H9 (cell line): ENCODE measurements around the gene MT1F. TPM values are rescaled to one million over a fixed set of nuclear protein-coding genes. Genes with fewer than 3 reads are reported as not detected.

Experiments
- DNase-seq: peaks from one replicate; pipeline ENCODE4 v3.0.0-alpha.2; 2017
- H2AFZ ChIP-seq: one replicate; pipeline ENCODE4 v1.6.1; 2013; ENCODE audit warnings: mild to moderate bottlenecking, low read length, control low read depth, moderate library complexity
- H2AK5ac ChIP-seq: 2 replicates; pipeline ENCODE4 v1.6.1; 2013; ENCODE audit warnings: low read length, control low read depth, mixed read lengths; ENCODE audit not compliant: insufficient read length
- H2BK120ac ChIP-seq: one replicate; pipeline ENCODE4 v1.6.1; 2013; ENCODE audit warnings: low read depth, mild to moderate bottlenecking, low read length, control low read depth, inconsistent platforms; ENCODE audit not compliant: poor library complexity, severe bottlenecking
- H2BK12ac ChIP-seq: 2 replicates; pipeline ENCODE4 v1.6.1; 2013; ENCODE audit warnings: low read length, control low read depth, mixed read lengths, low read depth; ENCODE audit not compliant: insufficient read length
- H2BK15ac ChIP-seq: 2 replicates; pipeline ENCODE4 v1.6.1; 2013; ENCODE audit warnings: low read depth, low read length, control low read depth
- H2BK20ac ChIP-seq: one replicate; pipeline ENCODE4 v1.6.1; 2013; ENCODE audit warnings: low read depth, mild to moderate bottlenecking, low read length, control low read depth, inconsistent platforms; ENCODE audit not compliant: poor library complexity, severe bottlenecking
- H2BK5ac ChIP-seq: 2 replicates; pipeline ENCODE4 v1.6.1; 2013; ENCODE audit warnings: low read length, control low read depth, mixed read lengths; ENCODE audit not compliant: insufficient read length
- H3K14ac ChIP-seq: 2 replicates; pipeline ENCODE4 v1.6.1; 2013; ENCODE audit warnings: low read length, control low read depth; ENCODE audit not compliant: insufficient read depth
- H3K18ac ChIP-seq: 2 replicates; pipeline ENCODE4 v1.6.1; 2013; ENCODE audit warnings: low read depth, mild to moderate bottlenecking, mixed read lengths, low read length, control low read depth; ENCODE audit not compliant: insufficient read length
- H3K23ac ChIP-seq: 2 replicates; pipeline ENCODE4 v1.6.1; 2013; ENCODE audit warnings: low read length, control low read depth, mixed read lengths, low read depth; ENCODE audit not compliant: insufficient read length
- H3K23me2 ChIP-seq: 2 replicates; pipeline ENCODE4 v1.6.1; 2013; ENCODE audit warnings: low read depth, mild to moderate bottlenecking, mixed read lengths, low read length, control low read depth; ENCODE audit not compliant: insufficient read length, poor library complexity, severe bottlenecking
- H3K27ac ChIP-seq: 2 replicates; pipeline ENCODE4 v1.5.1; 2013; ENCODE audit warnings: low read length, control low read depth, mixed read lengths, low read depth; ENCODE audit not compliant: insufficient read length
- H3K27me3 ChIP-seq: 2 replicates; pipeline ENCODE4 v1.6.1; 2013; ENCODE audit warnings: low read length, control low read depth, inconsistent platforms; ENCODE audit not compliant: insufficient read depth
- H3K4ac ChIP-seq: 2 replicates; pipeline ENCODE4 v1.6.1; 2013; ENCODE audit warnings: low read depth, mild to moderate bottlenecking, control low read depth, inconsistent platforms, low read length, moderate library complexity
- H3K4me1 ChIP-seq: 2 replicates; pipeline ENCODE4 v1.6.1; 2013; ENCODE audit warnings: low read length, control low read depth, inconsistent platforms; ENCODE audit not compliant: insufficient read depth
- H3K4me2 ChIP-seq: 2 replicates; pipeline ENCODE4 v1.6.1; 2013; ENCODE audit warnings: low read length, control low read depth, mixed read lengths; ENCODE audit not compliant: insufficient read length, insufficient read depth
- H3K56ac ChIP-seq: 2 replicates; pipeline ENCODE4 v1.6.1; 2013; ENCODE audit warnings: low read depth, mild to moderate bottlenecking, mixed read lengths, low read length, control low read depth; ENCODE audit not compliant: insufficient read length
- H3K79me1 ChIP-seq: 2 replicates; pipeline ENCODE4 v1.6.1; 2013; ENCODE audit warnings: low read depth, mild to moderate bottlenecking, moderate library complexity, low read length, control low read depth, inconsistent platforms; ENCODE audit not compliant: insufficient read depth, poor library complexity, severe bottlenecking
- H3K79me2 ChIP-seq: 2 replicates; pipeline ENCODE4 v1.6.1; 2013; ENCODE audit warnings: low read length, control low read depth, inconsistent platforms; ENCODE audit not compliant: insufficient read depth
- H3K9ac ChIP-seq: 2 replicates; pipeline ENCODE4 v1.6.1; 2013; ENCODE audit warnings: low read length, control low read depth, mixed read lengths; ENCODE audit not compliant: insufficient read length; ENCODE audit errors: extremely low read depth
- H3K9me3 ChIP-seq: one replicate; pipeline ENCODE4 v1.6.1; 2013; ENCODE audit warnings: low read depth, low read length, inconsistent platforms; ENCODE audit not compliant: control insufficient read depth
- H3T11ph ChIP-seq: one replicate; pipeline ENCODE4 v1.6.1; 2013; ENCODE audit warnings: mild to moderate bottlenecking, low read length, control low read depth, inconsistent platforms
- H4K20me1 ChIP-seq: one replicate; pipeline ENCODE4 v1.6.1; 2013; ENCODE audit not compliant: control insufficient read depth, insufficient read length, insufficient read depth
- H4K5ac ChIP-seq: 2 replicates; pipeline ENCODE4 v1.6.1; 2013; ENCODE audit warnings: low read depth, mild to moderate bottlenecking, mixed read lengths, low read length, control low read depth; ENCODE audit not compliant: insufficient read length
- H4K8ac ChIP-seq: replicated peaks from 2 replicates; pipeline ENCODE4 v1.6.1; 2013; ENCODE audit warnings: low read length, control low read depth, mixed read lengths, low read depth; ENCODE audit not compliant: insufficient read length
- H4K91ac ChIP-seq: 2 replicates; pipeline ENCODE4 v1.6.1; 2013; ENCODE audit warnings: low read depth, mild to moderate bottlenecking, moderate library complexity, mixed read lengths, low read length, control low read depth; ENCODE audit not compliant: insufficient read length
- H3K27ac Mint-ChIP-seq, 3 experiments: 2 replicates in 2 of 3; 3 replicates in 1 of 3; pipeline ENCODE4 v1.8.0; 2020 to 2021; ENCODE audit warnings: mixed read lengths in 3 of 3, mild to moderate bottlenecking in 1 of 3, moderate library complexity in 1 of 3
- H3K27me3 Mint-ChIP-seq: 2 replicates; pipeline ENCODE4 v1.8.0; 2021; ENCODE audit warnings: low read depth, mild to moderate bottlenecking, moderate library complexity, mixed read lengths
- H3K36me3 Mint-ChIP-seq, 3 experiments: 2 replicates in 2 of 3; 3 replicates in 1 of 3; pipeline ENCODE4 v1.8.0; 2020 to 2021; ENCODE audit warnings: low read depth in 3 of 3, mixed read lengths in 3 of 3; ENCODE audit not compliant: insufficient read depth in 1 of 3
- H3K4me1 Mint-ChIP-seq, 2 experiments: 2 replicates each; pipeline ENCODE4 v1.8.0; 2020; ENCODE audit warnings: mixed read lengths in 2 of 2
- H3K4me3 Mint-ChIP-seq, 2 experiments: 2 replicates in 1 of 2; 3 replicates in 1 of 2; pipeline ENCODE4 v1.8.0; 2020 to 2021; ENCODE audit warnings: mild to moderate bottlenecking in 2 of 2, mixed read lengths in 2 of 2, moderate library complexity in 1 of 2
- H3K9me3 Mint-ChIP-seq, 2 experiments: 2 replicates in 1 of 2; 3 replicates in 1 of 2; pipeline ENCODE4 v1.8.0; 2020; ENCODE audit warnings: mild to moderate bottlenecking in 2 of 2, mixed read lengths in 2 of 2, moderate library complexity in 1 of 2
- WGBS: extraction: QIAGEN DNeasy Blood & Tissue Kit; methylation state at CpG from one replicate; pipeline ENCODE4 v1.1.7; 2013; ENCODE audit warnings: missing lambda C conversion rate, low lambda C conversion rate, mixed read lengths; ENCODE audit not compliant: insufficient read length; ENCODE audit errors: extremely low coverage; 5-methylcytosine and 5-hydroxymethylcytosine counted together
- total RNA-seq: library from RNA; stranded (reverse); gene quantifications from 2 replicates; pipeline ENCODE4 v1.2.1, GENCODE V29; 2021
- TF ChIP-seq, protein P1 (sequence below): fragments of 200-600 bp; sonication (generic); conservative IDR thresholded peaks from 3 replicates; pipeline ENCODE4 v1.8.0; 2021; ENCODE audit warnings: antibody characterized with exemption, mild to moderate bottlenecking

The MT1F gene
- total RNA-seq, 1 experiment from 2014 or later = 26.1 TPM

DNA sequence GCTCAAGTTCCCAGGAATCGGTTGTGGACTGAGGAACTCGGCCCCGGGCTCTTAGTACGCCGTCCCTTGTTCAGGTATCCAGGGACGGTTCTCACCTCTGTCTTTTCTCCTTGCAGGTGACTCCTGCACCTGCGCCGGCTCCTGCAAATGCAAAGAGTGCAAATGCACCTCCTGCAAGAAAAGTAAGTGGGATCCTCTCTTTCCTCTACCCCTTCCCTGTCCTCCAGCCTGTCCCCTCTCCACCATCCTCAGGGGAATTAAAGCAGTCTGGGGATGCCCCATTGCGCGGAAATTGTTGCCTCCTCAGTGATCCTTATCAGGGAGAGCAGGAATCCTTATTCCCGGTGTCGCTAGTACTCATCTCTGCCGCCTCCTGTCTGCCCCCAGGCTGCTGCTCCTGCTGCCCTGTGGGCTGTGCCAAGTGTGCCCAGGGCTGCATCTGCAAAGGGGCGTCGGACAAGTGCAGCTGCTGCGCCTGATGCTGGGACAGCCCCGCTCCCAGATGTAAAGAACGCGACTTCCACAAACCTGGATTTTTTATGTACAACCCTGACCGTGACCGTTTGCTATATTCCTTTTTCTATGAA is 48.8 kb upstream of the MT1F start:
- no CpG with 5 or more reads among the region's 21 CpGs for WGBS

More for the DNA sequence above, 48.8 kb upstream of the MT1F start:
- H3K56ac ChIP-seq = no peak overlapping the region
- no peak overlapping the region for H2BK20ac ChIP-seq
- H2BK15ac ChIP-seq = no peak overlapping the region
- H2AK5ac ChIP-seq = no peak overlapping the region
- H3K23me2 ChIP-seq = peaks cover 8% of the 10 kb centered on the region
- peak overlapping the region; percentile 73 for H3K4me2 ChIP-seq
- Mint-ChIP-seq H3K9me3 (no peaks in the 10 kb centered on the region), H3K27ac (no peak overlapping the region), H3K36me3 (no peaks in the 10 kb centered on the region), H3K4me1 (peaks cover 29 to 38% of the 10 kb centered on the region in 2 experiments), H3K4me3 (peak overlapping the region; percentile 65 to 84), H3K27me3 (peaks cover 73% of the 10 kb centered on the region)
- H2AFZ ChIP-seq = no peak overlapping the region
- H3K27ac ChIP-seq = no peak overlapping the region
- no peaks in the 10 kb centered on the region for H3K79me2 ChIP-seq
- no peak overlapping the region for H4K8ac ChIP-seq
- TF ChIP-seq, protein P1, sequence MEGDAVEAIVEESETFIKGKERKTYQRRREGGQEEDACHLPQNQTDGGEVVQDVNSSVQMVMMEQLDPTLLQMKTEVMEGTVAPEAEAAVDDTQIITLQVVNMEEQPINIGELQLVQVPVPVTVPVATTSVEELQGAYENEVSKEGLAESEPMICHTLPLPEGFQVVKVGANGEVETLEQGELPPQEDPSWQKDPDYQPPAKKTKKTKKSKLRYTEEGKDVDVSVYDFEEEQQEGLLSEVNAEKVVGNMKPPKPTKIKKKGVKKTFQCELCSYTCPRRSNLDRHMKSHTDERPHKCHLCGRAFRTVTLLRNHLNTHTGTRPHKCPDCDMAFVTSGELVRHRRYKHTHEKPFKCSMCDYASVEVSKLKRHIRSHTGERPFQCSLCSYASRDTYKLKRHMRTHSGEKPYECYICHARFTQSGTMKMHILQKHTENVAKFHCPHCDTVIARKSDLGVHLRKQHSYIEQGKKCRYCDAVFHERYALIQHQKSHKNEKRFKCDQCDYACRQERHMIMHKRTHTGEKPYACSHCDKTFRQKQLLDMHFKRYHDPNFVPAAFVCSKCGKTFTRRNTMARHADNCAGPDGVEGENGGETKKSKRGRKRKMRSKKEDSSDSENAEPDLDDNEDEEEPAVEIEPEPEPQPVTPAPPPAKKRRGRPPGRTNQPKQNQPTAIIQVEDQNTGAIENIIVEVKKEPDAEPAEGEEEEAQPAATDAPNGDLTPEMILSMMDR = no peak
- H3K4me1 ChIP-seq = peaks cover 6% of the 10 kb centered on the region; the same call in 1 of the 2 replicates
- no peak overlapping the region for H3K14ac ChIP-seq
- no peak overlapping the region for H2BK120ac ChIP-seq
- H2BK5ac ChIP-seq = no peak overlapping the region
- DNase-seq = no peak
- no peak overlapping the region for H3K4ac ChIP-seq
- no peak overlapping the region for H3K23ac ChIP-seq
- no peak overlapping the region for H4K91ac ChIP-seq
- no peaks in the 10 kb centered on the region for H3K9me3 ChIP-seq
- H3K79me1 ChIP-seq = no peaks in the 10 kb centered on the region
- no peak overlapping the region for H3T11ph ChIP-seq
- no peaks in the 10 kb centered on the region for H4K20me1 ChIP-seq
- H3K27me3 ChIP-seq = peaks cover 21% of the 10 kb centered on the region; the same call in 1 of the 2 replicates
- no peak overlapping the region for H3K9ac ChIP-seq
- H4K5ac ChIP-seq = no peak overlapping the region
- H3K18ac ChIP-seq = no peak overlapping the region
- H2BK12ac ChIP-seq = no peak overlapping the region
